B cell (primary cell): Measurements from ENCODE around the gene KCNJ6.

Experiments used
- EZH2 ChIP-seq: IDR thresholded peaks from 2 replicates; pipeline ENCODE4 v1.6.1; 2012; ENCODE audit warnings: borderline replicate concordance, low read depth, mild to moderate bottlenecking, moderate library complexity, low read length; ENCODE audit not compliant: insufficient read depth, poor library complexity, severe bottlenecking
- TF ChIP-seq, protein P1 (sequence below): fragments of 200-600 bp; IDR thresholded peaks from one replicate; pipeline ENCODE4 v1.8.0; 2022; ENCODE audit warnings: antibody characterized with exemption, mild to moderate bottlenecking

DNA sequence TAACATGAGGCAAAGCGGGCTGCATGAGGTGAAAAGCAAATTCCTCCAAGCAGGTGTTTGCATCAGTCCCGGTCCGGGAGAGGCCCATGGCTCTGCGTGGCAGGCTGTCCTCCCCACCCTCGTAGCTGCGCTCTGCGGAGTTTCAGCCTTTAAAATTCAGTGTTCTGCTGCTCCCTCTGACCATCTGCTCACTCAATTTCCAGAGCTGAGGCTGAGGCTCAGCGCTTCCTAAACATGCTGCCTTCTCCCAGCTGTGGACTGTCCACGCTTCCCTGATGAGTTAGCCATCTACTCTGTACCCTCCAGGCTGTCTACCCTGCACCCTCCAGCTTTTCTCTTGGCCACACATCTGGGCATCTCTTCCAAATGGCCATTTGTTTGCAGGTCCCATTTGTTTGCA is 87.7 kb downstream of the KCNJ6 start:
- TF ChIP-seq, protein P1, sequence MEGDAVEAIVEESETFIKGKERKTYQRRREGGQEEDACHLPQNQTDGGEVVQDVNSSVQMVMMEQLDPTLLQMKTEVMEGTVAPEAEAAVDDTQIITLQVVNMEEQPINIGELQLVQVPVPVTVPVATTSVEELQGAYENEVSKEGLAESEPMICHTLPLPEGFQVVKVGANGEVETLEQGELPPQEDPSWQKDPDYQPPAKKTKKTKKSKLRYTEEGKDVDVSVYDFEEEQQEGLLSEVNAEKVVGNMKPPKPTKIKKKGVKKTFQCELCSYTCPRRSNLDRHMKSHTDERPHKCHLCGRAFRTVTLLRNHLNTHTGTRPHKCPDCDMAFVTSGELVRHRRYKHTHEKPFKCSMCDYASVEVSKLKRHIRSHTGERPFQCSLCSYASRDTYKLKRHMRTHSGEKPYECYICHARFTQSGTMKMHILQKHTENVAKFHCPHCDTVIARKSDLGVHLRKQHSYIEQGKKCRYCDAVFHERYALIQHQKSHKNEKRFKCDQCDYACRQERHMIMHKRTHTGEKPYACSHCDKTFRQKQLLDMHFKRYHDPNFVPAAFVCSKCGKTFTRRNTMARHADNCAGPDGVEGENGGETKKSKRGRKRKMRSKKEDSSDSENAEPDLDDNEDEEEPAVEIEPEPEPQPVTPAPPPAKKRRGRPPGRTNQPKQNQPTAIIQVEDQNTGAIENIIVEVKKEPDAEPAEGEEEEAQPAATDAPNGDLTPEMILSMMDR, result no peak
- no peak for TF ChIP-seq EZH2
